IMR-90 (cell line): ENCODE data around the gene TRHDE. TPM values are rescaled to one million over a fixed set of nuclear protein-coding genes. Genes with fewer than 3 reads are reported as not detected.
A peak's percentile ranks its signal among the peaks of the same experiment; 100 is the strongest.

Experiments
- ATAC-seq: fragments of 200-7000 bp; cut with Tn5 transposase; 2 replicates; pipeline ENCODE4 v1.9.1; 2020; ENCODE audit warnings: low read depth, mild to moderate bottlenecking, moderate library complexity
- BruUV-seq: library from RNA; stranded (reverse); fragments of 400-500 nt; replicated peaks from 2 replicates; lab custom pipeline; 2021; lab: Mats Ljungman, UMichigan
- CTCF ChIA-PET: fragments of 300-600 bp; formaldehyde crosslinking; extraction: SDS; loops from one replicate; lab custom pipeline; 2021; ENCODE audit warnings: antibody characterized with exemption; lab: Yijun Ruan, JAX
- POLR2A ChIA-PET: fragments of 300-600 bp; sonication (Branson Sonifier 250); formaldehyde crosslinking; loops from one replicate; lab custom pipeline; 2022; ENCODE audit warnings: antibody characterized with exemption; ENCODE audit not compliant: unreplicated experiment; lab: Charles Lee
- DNase-seq: peaks from one replicate; pipeline ENCODE4 v3.0.0; 2013
- H2AFZ ChIP-seq: replicated peaks from 2 replicates; pipeline ENCODE3; 2013; ENCODE audit warnings: low read length, mild to moderate bottlenecking; ENCODE audit not compliant: poor library complexity
- H2AK5ac ChIP-seq: 2 replicates; pipeline ENCODE4 v1.6.1; 2013; ENCODE audit warnings: low read depth, low read length, inconsistent platforms
- H2AK9ac ChIP-seq: replicated peaks from 2 replicates; pipeline ENCODE3; 2013; ENCODE audit warnings: mild to moderate bottlenecking, low read depth, low read length, moderate library complexity; ENCODE audit not compliant: poor library complexity
- H2BK120ac ChIP-seq: 2 replicates; pipeline ENCODE4 v1.6.1; 2013; ENCODE audit warnings: low read depth, low read length, inconsistent platforms
- H2BK15ac ChIP-seq: 3 replicates; pipeline ENCODE4 v1.6.1; 2013; ENCODE audit warnings: low read depth, low read length, inconsistent platforms
- H2BK20ac ChIP-seq: 2 replicates; pipeline ENCODE4 v1.6.1; 2013; ENCODE audit warnings: low read depth, mild to moderate bottlenecking, inconsistent platforms, low read length, moderate library complexity
- H2BK5ac ChIP-seq: 2 replicates; pipeline ENCODE4 v1.6.1; 2013; ENCODE audit warnings: mild to moderate bottlenecking, low read depth, low read length, inconsistent platforms; ENCODE audit not compliant: poor library complexity, severe bottlenecking
- H3K14ac ChIP-seq: replicated peaks from 2 replicates; pipeline ENCODE4 v1.6.1; 2013; ENCODE audit warnings: low read depth, low read length, inconsistent platforms
- H3K18ac ChIP-seq: 2 replicates; pipeline ENCODE4 v1.6.1; 2013; ENCODE audit warnings: low read depth, low read length, control low read depth
- H3K23ac ChIP-seq: 2 replicates; pipeline ENCODE4 v1.6.1; 2013; ENCODE audit warnings: low read depth, low read length, inconsistent platforms
- H3K27ac ChIP-seq: 2 replicates; pipeline ENCODE4 v1.5.1; 2013; ENCODE audit warnings: mild to moderate bottlenecking, control low read depth, low read length; ENCODE audit not compliant: insufficient read depth
- H3K27me3 ChIP-seq: 2 replicates; pipeline ENCODE4 v1.6.1; 2013; ENCODE audit warnings: low read length; ENCODE audit not compliant: control insufficient read depth, insufficient read depth
- H3K36me3 ChIP-seq: 2 replicates; pipeline ENCODE4 v1.6.1; 2013; ENCODE audit warnings: low read length, mixed read lengths; ENCODE audit not compliant: control insufficient read depth, insufficient read depth
- H3K4ac ChIP-seq: 2 replicates; pipeline ENCODE4 v1.6.1; 2013; ENCODE audit warnings: low read depth, low read length, inconsistent platforms
- H3K4me1 ChIP-seq: 2 replicates; pipeline ENCODE4 v1.6.1; 2013; ENCODE audit warnings: low read length, mixed read lengths; ENCODE audit not compliant: control insufficient read depth, insufficient read depth
- H3K4me2 ChIP-seq: 2 replicates; pipeline ENCODE4 v1.6.1; 2013; ENCODE audit warnings: low read depth, mild to moderate bottlenecking, control low read depth, low read length, moderate library complexity
- H3K4me3 ChIP-seq: 2 replicates; pipeline ENCODE4 v1.5.1; 2013; ENCODE audit warnings: low read depth, mild to moderate bottlenecking, control low read depth, low read length, moderate library complexity; ENCODE audit not compliant: insufficient read depth
- H3K56ac ChIP-seq: 2 replicates; pipeline ENCODE4 v1.6.1; 2013; ENCODE audit warnings: low read length, inconsistent platforms; ENCODE audit not compliant: insufficient read depth; ENCODE audit errors: extremely low read depth
- H3K79me1 ChIP-seq, 2 experiments: 2 replicates each; pipeline ENCODE4 v1.6.1; 2013; ENCODE audit warnings: low read length in 2 of 2, inconsistent platforms in 1 of 2, low read depth in 1 of 2
- H3K9ac ChIP-seq: 2 replicates; pipeline ENCODE4 v1.6.1; 2013; ENCODE audit warnings: low read depth, low read length, control low read depth
- H3K9me1 ChIP-seq: 2 replicates; pipeline ENCODE4 v1.6.1; 2013; ENCODE audit warnings: low read length, inconsistent platforms; ENCODE audit not compliant: insufficient read depth
- H3K9me3 ChIP-seq: 2 replicates; pipeline ENCODE4 v1.6.1; 2013; ENCODE audit warnings: low read length; ENCODE audit not compliant: control insufficient read depth, insufficient read depth
- H4K20me1 ChIP-seq: 2 replicates; pipeline ENCODE4 v1.6.1; 2013; ENCODE audit warnings: low read length, inconsistent platforms; ENCODE audit not compliant: insufficient read depth
- H4K5ac ChIP-seq: 2 replicates; pipeline ENCODE4 v1.6.1; 2013; ENCODE audit warnings: mild to moderate bottlenecking, low read depth, low read length, control low read depth
- H4K8ac ChIP-seq, 2 experiments: 2 replicates each; pipeline ENCODE4 v1.6.1; 2013; ENCODE audit warnings: low read depth in 2 of 2, low read length in 2 of 2, control low read depth in 1 of 2, inconsistent platforms in 1 of 2
- H4K91ac ChIP-seq: 2 replicates; pipeline ENCODE4 v1.6.1; 2013; ENCODE audit warnings: low read depth, low read length, inconsistent platforms; ENCODE audit not compliant: insufficient read depth
- BHLHE40 ChIP-seq: fragments of 150-350 bp; IDR thresholded peaks from 2 replicates; pipeline ENCODE4 v1.6.1; 2016; ENCODE audit warnings: mild to moderate bottlenecking, low read depth, low read length
- CEBPB ChIP-seq: IDR thresholded peaks from 2 replicates; pipeline ENCODE4 v1.6.1; 2012; ENCODE audit warnings: low read depth, low read length, improper control_type of control experiment
- CHD1 ChIP-seq: IDR thresholded peaks from 2 replicates; pipeline ENCODE4 v1.6.1; 2012; ENCODE audit warnings: low read depth, low read length, improper control_type of control experiment
- FOS ChIP-seq: fragments of 150-350 bp; IDR thresholded peaks from 2 replicates; pipeline ENCODE4 v1.6.1; 2016; ENCODE audit warnings: low read depth, low read length
- MAFK ChIP-seq: IDR thresholded peaks from 2 replicates; pipeline ENCODE4 v1.6.1; 2012; ENCODE audit warnings: low read depth, low read length, improper control_type of control experiment
- MAZ ChIP-seq: IDR thresholded peaks from 2 replicates; pipeline ENCODE4 v1.6.1; 2012; ENCODE audit warnings: low read depth, mild to moderate bottlenecking, low read length, improper control_type of control experiment, moderate library complexity, borderline replicate concordance
- MXI1 ChIP-seq: IDR thresholded peaks from 2 replicates; pipeline ENCODE4 v1.6.1; 2012; ENCODE audit warnings: low read depth, mild to moderate bottlenecking, low read length, moderate library complexity, borderline replicate concordance
- NFE2L2 ChIP-seq: fragments of 150-350 bp; IDR thresholded peaks from 2 replicates; pipeline ENCODE4 v1.6.1; 2016; ENCODE audit warnings: low read depth, mild to moderate bottlenecking, low read length
- POLR2A ChIP-seq: IDR thresholded peaks from 2 replicates; pipeline ENCODE4 v1.6.1; 2012; ENCODE audit warnings: mild to moderate bottlenecking, low read depth, low read length
- RAD21 ChIP-seq: IDR thresholded peaks from 2 replicates; pipeline ENCODE4 v1.6.1; 2012; ENCODE audit warnings: low read length, improper control_type of control experiment
- RCOR1 ChIP-seq: IDR thresholded peaks from 2 replicates; pipeline ENCODE4 v1.6.1; 2012; ENCODE audit warnings: mild to moderate bottlenecking, low read length, improper control_type of control experiment; ENCODE audit not compliant: insufficient replicate concordance
- RFX5 ChIP-seq: IDR thresholded peaks from 2 replicates; pipeline ENCODE4 v1.8.0; 2012; ENCODE audit warnings: low read depth, mild to moderate bottlenecking, low read length, moderate library complexity
- SMC3 ChIP-seq: fragments of 150-350 bp; IDR thresholded peaks from 2 replicates; pipeline ENCODE4 v1.6.1; 2016; ENCODE audit warnings: low read depth, mild to moderate bottlenecking, antibody characterized with exemption, low read length, moderate library complexity
- WGBS, 2 experiments: methylation state at CpG; one replicate each; pipeline versions ENCODE4 v1.1.5 to v1.1.7; 2013; ENCODE audit warnings: missing lambda C conversion rate in 2 of 2; ENCODE audit not compliant: insufficient read length in 1 of 2; ENCODE audit errors: extremely low coverage in 2 of 2; 5-methylcytosine and 5-hydroxymethylcytosine counted together
- dilution Hi-C: fragments of 300-500 bp; cut with HindIII; formaldehyde crosslinking; loops from one replicate; pipeline ENCODE4 v1.14.3; 2018; ENCODE audit warnings: low sequenced_read_pairs; ENCODE audit not compliant: unreplicated experiment
- in situ Hi-C: fragments of 300-500 bp; cut with MboI; formaldehyde crosslinking; loops from 3 replicates; pipeline ENCODE4 v1.14.3; 2019; ENCODE audit warnings: low sequenced_read_pairs, inconsistent platforms, mixed read lengths
- intact Hi-C: fragments of 100-400 bp; cut with micrococcal nuclease; formaldehyde crosslinking; loops from 2 replicates; pipeline ENCODE4 v1.10.0; 2022
- polyA plus RNA-seq, 3 experiments: library from polyadenylated mRNA; depleted of rRNA; stranded (reverse); fragments of >200 nt; gene quantifications; 2 replicates each; pipeline ENCODE4 v1.2.3, GENCODE V29; 2012; ENCODE audit warnings: low replicate concordance in 1 of 3
- total RNA-seq: library from RNA; depleted of rRNA; stranded (reverse); fragments of >200 nt; gene quantifications from 2 replicates; pipeline ENCODE4 v1.2.3, GENCODE V29; 2012
- TF ChIP-seq, protein P1 (sequence below): fragments of 150-350 bp; IDR thresholded peaks from 2 replicates; pipeline ENCODE4 v1.6.1; 2016; ENCODE audit warnings: low read depth, mild to moderate bottlenecking, low read length, moderate library complexity, borderline replicate concordance
- TF ChIP-seq, protein P2 (sequence below): conservative IDR thresholded peaks from 2 replicates; pipeline ENCODE4 v1.5.1; 2012; ENCODE audit warnings: mild to moderate bottlenecking, low read depth, low read length, improper control_type of control experiment
- TF ChIP-seq, protein P3 (sequence below): fragments of 150-350 bp; IDR thresholded peaks from 2 replicates; pipeline ENCODE4 v1.6.1; 2017; ENCODE audit warnings: mild to moderate bottlenecking, antibody characterized with exemption, low read length, low read depth

The TRHDE gene
- total and polyA plus RNA-seq, 2 of the 4 experiments (the other 2 are of a cell fraction), result 33.7 to 65.1 TPM

DNA sequence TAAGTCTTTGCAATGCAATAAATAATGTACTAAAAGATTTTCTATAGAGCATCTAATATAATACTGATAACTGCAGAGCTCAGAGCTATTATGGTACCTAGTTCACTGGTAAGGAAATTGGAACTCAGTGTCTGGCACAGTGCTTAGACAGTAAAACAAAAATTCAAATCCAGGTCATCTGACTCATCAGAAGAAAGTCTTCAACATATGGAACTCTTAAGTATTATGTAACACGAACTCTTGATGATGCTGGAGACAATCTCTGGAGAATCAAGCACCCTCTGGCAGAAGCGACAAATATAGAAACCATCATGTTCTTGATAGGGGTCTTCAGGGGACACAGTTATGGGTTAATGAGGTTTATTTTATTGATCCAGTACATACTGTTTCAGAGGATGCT lies 37.3 kb upstream of the TRHDE start:
- Histone ChIP-seq H3K4me3 (no peak overlapping the region), H4K8ac (no peak overlapping the region), H3K4me1 (peaks cover 15% of the 10 kb centered on the region), H2BK5ac (no peak overlapping the region), H2BK15ac (no peak overlapping the region), H3K79me1 (peaks cover 0 to 3% of the 10 kb centered on the region in 2 experiments; a peak in 1 of 4 replicates), H3K9me3 (no peaks in the 10 kb centered on the region), H3K4ac (no peak overlapping the region), H4K20me1 (no peaks in the 10 kb centered on the region), H3K14ac (no peak overlapping the region), H3K9ac (no peak overlapping the region), H2AFZ (no peak overlapping the region), H3K27ac (no peak overlapping the region), H2AK5ac (no peak overlapping the region), H3K4me2 (no peak overlapping the region), H4K91ac (no peak overlapping the region), H3K36me3 (no peaks in the 10 kb centered on the region), H3K18ac (no peak overlapping the region), H2BK20ac (0 out of 2 replicates have a peak overlapping the region, but pooled peaks have one; percentile 3), H2BK120ac (peak overlapping the region; percentile 4; the same call in 1 of the 2 replicates), H3K23ac (no peak overlapping the region), H3K9me1 (no peaks in the 10 kb centered on the region), H3K27me3 (no peaks in the 10 kb centered on the region), H2AK9ac (no peak overlapping the region), H3K56ac (no peak overlapping the region), H4K5ac (no peak overlapping the region)
- BruUV-seq, result no TSS peak
- ChIA-PET CTCF (no interaction called here), POLR2A (no interaction called here)
- in situ Hi-C loops (no loop called here), dilution Hi-C loops (no loop called here), intact Hi-C loops (loop anchor here (2.0 to 10.0 kb wide), 2 partner anchors 36 to 280 kb away; no protein-coding TSS in a partner anchor)
- TF ChIP-seq RFX5, result no peak
- TF ChIP-seq, protein P1, sequence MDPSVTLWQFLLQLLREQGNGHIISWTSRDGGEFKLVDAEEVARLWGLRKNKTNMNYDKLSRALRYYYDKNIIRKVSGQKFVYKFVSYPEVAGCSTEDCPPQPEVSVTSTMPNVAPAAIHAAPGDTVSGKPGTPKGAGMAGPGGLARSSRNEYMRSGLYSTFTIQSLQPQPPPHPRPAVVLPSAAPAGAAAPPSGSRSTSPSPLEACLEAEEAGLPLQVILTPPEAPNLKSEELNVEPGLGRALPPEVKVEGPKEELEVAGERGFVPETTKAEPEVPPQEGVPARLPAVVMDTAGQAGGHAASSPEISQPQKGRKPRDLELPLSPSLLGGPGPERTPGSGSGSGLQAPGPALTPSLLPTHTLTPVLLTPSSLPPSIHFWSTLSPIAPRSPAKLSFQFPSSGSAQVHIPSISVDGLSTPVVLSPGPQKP, result no peak
- no peak for TF ChIP-seq NFE2L2
- no peak for TF ChIP-seq BHLHE40
- TF ChIP-seq RCOR1, result no peak
- TF ChIP-seq, protein P2, sequence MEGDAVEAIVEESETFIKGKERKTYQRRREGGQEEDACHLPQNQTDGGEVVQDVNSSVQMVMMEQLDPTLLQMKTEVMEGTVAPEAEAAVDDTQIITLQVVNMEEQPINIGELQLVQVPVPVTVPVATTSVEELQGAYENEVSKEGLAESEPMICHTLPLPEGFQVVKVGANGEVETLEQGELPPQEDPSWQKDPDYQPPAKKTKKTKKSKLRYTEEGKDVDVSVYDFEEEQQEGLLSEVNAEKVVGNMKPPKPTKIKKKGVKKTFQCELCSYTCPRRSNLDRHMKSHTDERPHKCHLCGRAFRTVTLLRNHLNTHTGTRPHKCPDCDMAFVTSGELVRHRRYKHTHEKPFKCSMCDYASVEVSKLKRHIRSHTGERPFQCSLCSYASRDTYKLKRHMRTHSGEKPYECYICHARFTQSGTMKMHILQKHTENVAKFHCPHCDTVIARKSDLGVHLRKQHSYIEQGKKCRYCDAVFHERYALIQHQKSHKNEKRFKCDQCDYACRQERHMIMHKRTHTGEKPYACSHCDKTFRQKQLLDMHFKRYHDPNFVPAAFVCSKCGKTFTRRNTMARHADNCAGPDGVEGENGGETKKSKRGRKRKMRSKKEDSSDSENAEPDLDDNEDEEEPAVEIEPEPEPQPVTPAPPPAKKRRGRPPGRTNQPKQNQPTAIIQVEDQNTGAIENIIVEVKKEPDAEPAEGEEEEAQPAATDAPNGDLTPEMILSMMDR, result no peak
- no peak for TF ChIP-seq CEBPB
- TF ChIP-seq RAD21, result no peak
- TF ChIP-seq, protein P3, sequence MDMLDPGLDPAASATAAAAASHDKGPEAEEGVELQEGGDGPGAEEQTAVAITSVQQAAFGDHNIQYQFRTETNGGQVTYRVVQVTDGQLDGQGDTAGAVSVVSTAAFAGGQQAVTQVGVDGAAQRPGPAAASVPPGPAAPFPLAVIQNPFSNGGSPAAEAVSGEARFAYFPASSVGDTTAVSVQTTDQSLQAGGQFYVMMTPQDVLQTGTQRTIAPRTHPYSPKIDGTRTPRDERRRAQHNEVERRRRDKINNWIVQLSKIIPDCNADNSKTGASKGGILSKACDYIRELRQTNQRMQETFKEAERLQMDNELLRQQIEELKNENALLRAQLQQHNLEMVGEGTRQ, result no peak
- TF ChIP-seq CHD1, result no peak
- no peak for TF ChIP-seq MXI1
- no peak for TF ChIP-seq SMC3
- TF ChIP-seq MAFK, result no peak
- TF ChIP-seq FOS, result no peak
- no peak for TF ChIP-seq POLR2A
- TF ChIP-seq MAZ, result no peak
- peak; percentile 37 for DNase-seq
- WGBS, 2 experiments, result no CpG with 5 or more reads among the region's 2 CpGs
- ATAC-seq, result no peak
